ENCODE data around the gene PPFIA4. TPM values are rescaled to one million over a fixed set of nuclear protein-coding genes. Genes with fewer than 3 reads are reported as not detected.

Gene PPFIA4
- polyA plus RNA-seq, 1 donor (not counting 4 experiments of a cell fraction or from before 2014, with no cell fraction given): 2.3 TPM

DNA sequence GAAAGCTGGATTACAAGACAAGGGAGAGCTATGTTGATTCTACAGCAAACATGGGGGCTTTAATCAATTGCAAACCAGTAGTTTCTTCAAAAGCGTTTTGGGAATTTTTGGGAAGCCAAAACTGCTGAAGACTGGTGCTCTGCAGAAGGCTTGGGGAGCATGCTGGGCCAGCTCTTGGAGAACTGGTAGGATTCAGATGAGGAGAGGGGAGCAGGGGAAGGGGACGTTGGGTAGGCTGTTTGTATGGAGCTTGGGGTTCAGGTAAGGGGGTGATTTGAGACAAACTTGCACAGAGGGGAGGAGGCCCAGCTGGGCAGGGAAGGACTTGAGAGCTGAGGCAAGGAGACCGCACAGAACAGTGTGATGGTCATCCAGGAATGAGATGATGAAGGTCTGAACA lies 62.1 kb downstream of the PPFIA4 start:
- H3K27me3 ChIP-seq (ENCODE audit: control insufficient read depth, extremely low read depth, insufficient read depth, low read length): no peaks in the 10 kb centered on the region
- H3K9ac ChIP-seq (ENCODE audit: control insufficient read depth, extremely low read depth, insufficient read depth, low read length): no peak overlapping the region
- H3K27ac ChIP-seq (ENCODE audit: control insufficient read depth, insufficient read depth, low read length): no peak overlapping the region
- no peaks in the 10 kb centered on the region for H3K79me2 ChIP-seq (ENCODE audit: control insufficient read depth, insufficient read depth, low read length)
- no peak overlapping the region for H2AFZ ChIP-seq (ENCODE audit: control insufficient read depth, low read length)
- H3K4me2 ChIP-seq (ENCODE audit: control insufficient read depth, extremely low read depth, insufficient read depth, low read depth, low read length): no peak overlapping the region
- no peaks in the 10 kb centered on the region for H3K36me3 ChIP-seq (ENCODE audit: control insufficient read depth in 2 of 2, extremely low read depth in 1 of 2, insufficient read depth in 2 of 2, low read length in 2 of 2)
- no peaks in the 10 kb centered on the region for H3K9me1 ChIP-seq (ENCODE audit: control insufficient read depth, extremely low read depth, insufficient read depth, low read length)
- FAIRE-seq (no peak), DNase-seq (ENCODE audit: low read depth, low spot score) (no peak)
- no peaks in the 10 kb centered on the region for H3K9me3 ChIP-seq (ENCODE audit: control insufficient read depth, low read depth, low read length)
- no peak overlapping the region for H3K4me3 ChIP-seq (ENCODE audit: control insufficient read depth in 2 of 3, extremely low read depth in 1 of 3, insufficient read depth in 2 of 3, low read depth in 1 of 3, low read length in 3 of 3)
- dilution Hi-C loops (cut with MboI; ENCODE audit: extremely low pct_ligation_motif_present, low sequenced_read_pairs): no loop called here
- peaks cover 32% of the 10 kb centered on the region for H3K4me1 ChIP-seq (ENCODE audit: control insufficient read depth, extremely low read depth, insufficient read depth, low read length)
- no peak for TF ChIP-seq CTCF (optimal IDR thresholded peaks at IDR 0.05 in 1 of 3, IDR thresholded peaks at IDR 0.05 in 1 of 3, conservative IDR thresholded peaks at IDR 0.05 in 1 of 3; ENCODE audit: extremely low read depth in 1 of 3, insufficient read depth in 2 of 3, low read length in 3 of 3)
- no peak for TF ChIP-seq EZH2 (IDR thresholded peaks at IDR 0.05; ENCODE audit: low read length)
- H4K20me1 ChIP-seq (ENCODE audit: control insufficient read depth, extremely low read depth, insufficient read depth, low read length): no peaks in the 10 kb centered on the region

- H3K79me2 ChIP-seq (ENCODE audit: control insufficient read depth, insufficient read depth, low read length): no peaks in the 10 kb centered on the region
- no peak overlapping the region for H3K9ac ChIP-seq (ENCODE audit: control insufficient read depth, extremely low read depth, insufficient read depth, low read length)
- H3K27me3 ChIP-seq (ENCODE audit: control insufficient read depth, extremely low read depth, insufficient read depth, low read length): no peaks in the 10 kb centered on the region
- no peaks in the 10 kb centered on the region for H3K9me1 ChIP-seq (ENCODE audit: control insufficient read depth, extremely low read depth, insufficient read depth, low read length)
- H3K4me2 ChIP-seq (ENCODE audit: control insufficient read depth, extremely low read depth, insufficient read depth, low read depth, low read length): no peak overlapping the region
- H3K4me3 ChIP-seq (ENCODE audit: control insufficient read depth in 2 of 3, extremely low read depth in 1 of 3, insufficient read depth in 2 of 3, low read depth in 1 of 3, low read length in 3 of 3): no peak overlapping the region
- H3K27ac ChIP-seq (ENCODE audit: control insufficient read depth, insufficient read depth, low read length): no peak overlapping the region
- dilution Hi-C loops (cut with MboI; ENCODE audit: extremely low pct_ligation_motif_present, low sequenced_read_pairs): no loop called here
- H2AFZ ChIP-seq (ENCODE audit: control insufficient read depth, low read length): no peak overlapping the region
- no peaks in the 10 kb centered on the region for H4K20me1 ChIP-seq (ENCODE audit: control insufficient read depth, extremely low read depth, insufficient read depth, low read length)
- peak; percentile 62 for DNase-seq (ENCODE audit: low read depth, low spot score)
- no peaks in the 10 kb centered on the region for H3K9me3 ChIP-seq (ENCODE audit: control insufficient read depth, low read depth, low read length)
- no peaks in the 10 kb centered on the region for H3K36me3 ChIP-seq (ENCODE audit: control insufficient read depth in 2 of 2, extremely low read depth in 1 of 2, insufficient read depth in 2 of 2, low read length in 2 of 2)
- peaks cover 38% of the 10 kb centered on the region for H3K4me1 ChIP-seq (ENCODE audit: control insufficient read depth, extremely low read depth, insufficient read depth, low read length)
- FAIRE-seq: peak; percentile 44
- no peak for TF ChIP-seq EZH2 (IDR thresholded peaks at IDR 0.05; ENCODE audit: low read length)
- no peak for TF ChIP-seq CTCF (optimal IDR thresholded peaks at IDR 0.05 in 1 of 3, IDR thresholded peaks at IDR 0.05 in 1 of 3, conservative IDR thresholded peaks at IDR 0.05 in 1 of 3; ENCODE audit: extremely low read depth in 1 of 3, insufficient read depth in 2 of 3, low read length in 3 of 3)
These were observed 62.8 kb downstream of the PPFIA4 start for GRCh38 chr1:203089001-203089650.
